Trophoblast cell (in vitro differentiated cells and primary cell): ENCODE results near the gene TIMM50.

ENCODE experiments used
- DNase-seq, 2 donors: peaks; one replicate each; pipeline ENCODE4 v3.0.0-alpha.2; 2016
- H2AFZ ChIP-seq: 2 replicates; pipeline ENCODE4 v1.6.1; 2013; ENCODE audit warnings: low read length, moderate library complexity, mild to moderate bottlenecking; ENCODE audit not compliant: insufficient read depth, poor library complexity
- H2AK5ac ChIP-seq: 2 replicates; pipeline ENCODE4 v1.6.1; 2013; ENCODE audit warnings: mild to moderate bottlenecking, low read length
- H2BK120ac ChIP-seq: 2 replicates; pipeline ENCODE4 v1.6.1; 2013; ENCODE audit warnings: low read length, mild to moderate bottlenecking, moderate library complexity; ENCODE audit not compliant: insufficient read depth, poor library complexity
- H2BK12ac ChIP-seq: 2 replicates; pipeline ENCODE4 v1.6.1; 2013; ENCODE audit warnings: mild to moderate bottlenecking, low read length, moderate library complexity
- H2BK5ac ChIP-seq: 2 replicates; pipeline ENCODE4 v1.6.1; 2013; ENCODE audit warnings: low read length, low read depth, moderate library complexity, mild to moderate bottlenecking; ENCODE audit not compliant: poor library complexity
- H3K14ac ChIP-seq: 2 replicates; pipeline ENCODE4 v1.6.1; 2013; ENCODE audit warnings: mild to moderate bottlenecking, low read length
- H3K18ac ChIP-seq: 2 replicates; pipeline ENCODE4 v1.6.1; 2013; ENCODE audit warnings: mild to moderate bottlenecking, low read length
- H3K23ac ChIP-seq: 2 replicates; pipeline ENCODE4 v1.6.1; 2013; ENCODE audit warnings: low read length
- H3K27ac ChIP-seq: 2 replicates; pipeline ENCODE4 v1.5.1; 2013; ENCODE audit warnings: low read depth, mild to moderate bottlenecking, inconsistent platforms, low read length, moderate library complexity
- H3K27me3 ChIP-seq: 2 replicates; pipeline ENCODE4 v1.6.1; 2013; ENCODE audit warnings: inconsistent platforms, mild to moderate bottlenecking, low read length, moderate library complexity; ENCODE audit not compliant: insufficient read depth
- H3K36me3 ChIP-seq, 2 experiments: 1 replicate in 1 of 2; 2 replicates in 1 of 2; pipeline ENCODE4 v1.6.1; 2013; ENCODE audit warnings: low read length in 2 of 2, mild to moderate bottlenecking in 2 of 2, moderate library complexity in 1 of 2; ENCODE audit not compliant: insufficient read depth in 2 of 2, control insufficient read depth in 1 of 2
- H3K4ac ChIP-seq: 2 replicates; pipeline ENCODE4 v1.6.1; 2013; ENCODE audit warnings: low read depth, mild to moderate bottlenecking, low read length, moderate library complexity
- H3K4me1 ChIP-seq, 2 experiments: 1 replicate in 1 of 2; 2 replicates in 1 of 2; pipeline ENCODE4 v1.6.1; 2013; ENCODE audit warnings: low read length in 2 of 2, mild to moderate bottlenecking in 2 of 2, moderate library complexity in 1 of 2; ENCODE audit not compliant: insufficient read depth in 2 of 2, control insufficient read depth in 1 of 2
- H3K4me2 ChIP-seq: 2 replicates; pipeline ENCODE4 v1.6.1; 2013; ENCODE audit warnings: inconsistent platforms, mild to moderate bottlenecking, low read length, moderate library complexity
- H3K4me3 ChIP-seq: 2 replicates; pipeline ENCODE4 v1.5.1; 2013; ENCODE audit warnings: mild to moderate bottlenecking, low read depth, low read length, inconsistent platforms
- H3K79me1 ChIP-seq: one replicate; pipeline ENCODE4 v1.6.1; 2013; ENCODE audit warnings: low read length
- H3K79me2 ChIP-seq: 2 replicates; pipeline ENCODE4 v1.6.1; 2013; ENCODE audit warnings: low read length, mild to moderate bottlenecking; ENCODE audit not compliant: control insufficient read depth, insufficient read depth, poor library complexity
- H3K9ac ChIP-seq: 2 replicates; pipeline ENCODE4 v1.6.1; 2013; ENCODE audit warnings: mild to moderate bottlenecking, low read length
- H3K9me3 ChIP-seq: 2 replicates; pipeline ENCODE4 v1.6.1; 2013; ENCODE audit warnings: low read depth, mild to moderate bottlenecking, control low read depth, inconsistent platforms, low read length; ENCODE audit not compliant: insufficient read depth
- H4K12ac ChIP-seq: 2 replicates; pipeline ENCODE4 v1.6.1; 2013; ENCODE audit warnings: low read depth, mild to moderate bottlenecking, low read length, moderate library complexity
- H4K8ac ChIP-seq: 2 replicates; pipeline ENCODE4 v1.6.1; 2013; ENCODE audit warnings: low read depth, mild to moderate bottlenecking, low read length, moderate library complexity
- H4K91ac ChIP-seq: one replicate; pipeline ENCODE4 v1.6.1; 2013; ENCODE audit warnings: low read depth, mild to moderate bottlenecking, low read length, moderate library complexity
- WGBS: extraction: QIAGEN DNeasy Blood & Tissue Kit; methylation state at CpG from one replicate; pipeline ENCODE4 v1.1.7; 2013; ENCODE audit warnings: missing lambda C conversion rate; ENCODE audit not compliant: insufficient read length, insufficient coverage; ENCODE audit errors: extremely low coverage; 5-methylcytosine and 5-hydroxymethylcytosine counted together

The TIMM50 gene

GRCh38 chr19:39531834-39532232 is 51.2 kb downstream of the TIMM50 start:
- H3K4me2 ChIP-seq = peak overlapping the region; percentile 96
- H4K12ac ChIP-seq = no peak overlapping the region
- no peak overlapping the region for H4K91ac ChIP-seq
- H3K23ac ChIP-seq = no peak overlapping the region
- H2BK12ac ChIP-seq = no peak overlapping the region
- peak overlapping the region; percentile 87 for H3K9ac ChIP-seq
- H3K14ac ChIP-seq = no peak overlapping the region
- H3K4me3 ChIP-seq = peak overlapping the region; percentile 98
- H3K79me2 ChIP-seq = no peaks in the 10 kb centered on the region
- peak overlapping the region; percentile 75 for H4K8ac ChIP-seq
- no peak overlapping the region for H3K18ac ChIP-seq
- peaks cover 1% of the 10 kb centered on the region for H3K9me3 ChIP-seq
- H2BK5ac ChIP-seq = no peak overlapping the region
- H3K27me3 ChIP-seq = no peaks in the 10 kb centered on the region
- H3K79me1 ChIP-seq = no peaks in the 10 kb centered on the region
- H3K4ac ChIP-seq = no peak overlapping the region
- H2AFZ ChIP-seq = peak overlapping the region; percentile 82
- H2BK120ac ChIP-seq = no peak overlapping the region
- no peak overlapping the region for H3K27ac ChIP-seq
- H2AK5ac ChIP-seq = no peak overlapping the region
- peaks cover 2 to 5% of the 10 kb centered on the region in 2 experiments for H3K4me1 ChIP-seq
- WGBS = no CpG with 5 or more reads among the region's 14 CpGs
- no peaks in the 10 kb centered on the region for H3K36me3 ChIP-seq
- no peak for DNase-seq

- no peak within 1 kb of the TSS for H2BK5ac ChIP-seq
- peak within 1 kb of the TSS; percentile 87 for H3K9ac ChIP-seq
- DNase-seq = peak; percentile 97 to 100
- H4K91ac ChIP-seq = no peak within 1 kb of the TSS
- no peak within 1 kb of the TSS for H3K4ac ChIP-seq
- peak within 1 kb of the TSS; percentile 82 for H2AFZ ChIP-seq
- no peak within 1 kb of the TSS for H3K27ac ChIP-seq
- peaks cover 2 to 5% of the 10 kb centered on the region in 2 experiments for H3K4me1 ChIP-seq
- peak within 1 kb of the TSS; percentile 98 for H3K4me3 ChIP-seq
- H3K18ac ChIP-seq = no peak within 1 kb of the TSS
- H2AK5ac ChIP-seq = no peak within 1 kb of the TSS
- H2BK12ac ChIP-seq = no peak within 1 kb of the TSS
- peak within 1 kb of the TSS; percentile 29 for H4K12ac ChIP-seq
- no peak within 1 kb of the TSS for H3K23ac ChIP-seq
- H3K79me1 ChIP-seq = no peaks in the 10 kb centered on the region
- peaks cover 1% of the 10 kb centered on the region for H3K9me3 ChIP-seq
- WGBS = no CpG with 5 or more reads among the region's 65 CpGs
- peak within 1 kb of the TSS; percentile 96 for H3K4me2 ChIP-seq
- no peak within 1 kb of the TSS for H2BK120ac ChIP-seq
- H4K8ac ChIP-seq = peak within 1 kb of the TSS; percentile 75
- peak within 1 kb of the TSS; percentile 65 for H3K14ac ChIP-seq
- no peaks in the 10 kb centered on the region for H3K27me3 ChIP-seq
- H3K36me3 ChIP-seq = no peaks in the 10 kb centered on the region
- no peaks in the 10 kb centered on the region for H3K79me2 ChIP-seq
Observed at GRCh38 chr19:39532233-39533002, 51.8 kb downstream of the TIMM50 start, which contains the start of gene EID2B. Gene EID2B, minus strand, starts transcription at chr19:39532852. Its CDS starts 50 bp downstream, at chr19:39532802.

- Histone ChIP-seq H3K4me2 (no peak overlapping the region), H3K79me1 (no peaks in the 10 kb centered on the region), H4K12ac (no peak overlapping the region), H3K4me3 (no peak overlapping the region), H3K9me3 (peaks cover 1% of the 10 kb centered on the region), H3K14ac (no peak overlapping the region), H3K9ac (no peak overlapping the region), H4K91ac (no peak overlapping the region), H3K4me1 (peaks cover 2 to 5% of the 10 kb centered on the region in 2 experiments), H2AFZ (no peak overlapping the region), H2BK12ac (no peak overlapping the region), H3K23ac (no peak overlapping the region), H2BK120ac (no peak overlapping the region), H2AK5ac (no peak overlapping the region), H3K27me3 (no peaks in the 10 kb centered on the region), H3K18ac (no peak overlapping the region), H4K8ac (no peak overlapping the region), H2BK5ac (no peak overlapping the region), H3K79me2 (no peaks in the 10 kb centered on the region), H3K36me3 (no peaks in the 10 kb centered on the region), H3K4ac (no peak overlapping the region), H3K27ac (no peak overlapping the region)
- no CpG with 5 or more reads among the region's 12 CpGs for WGBS
- no peak for DNase-seq
Observed at GRCh38 chr19:39533003-39533512, 52.4 kb downstream of the TIMM50 start.

- Histone ChIP-seq H2BK5ac (no peak overlapping the region), H2BK120ac (no peak overlapping the region), H3K4me3 (no peak overlapping the region), H3K36me3 (no peaks in the 10 kb centered on the region), H3K4me2 (no peak overlapping the region), H3K27me3 (no peaks in the 10 kb centered on the region), H3K14ac (no peak overlapping the region), H2AFZ (no peak overlapping the region), H3K27ac (no peak overlapping the region), H2BK12ac (no peak overlapping the region), H3K4ac (no peak overlapping the region), H3K79me1 (no peaks in the 10 kb centered on the region), H3K9ac (no peak overlapping the region), H3K9me3 (peaks cover 1% of the 10 kb centered on the region), H3K79me2 (no peaks in the 10 kb centered on the region), H4K91ac (no peak overlapping the region), H2AK5ac (no peak overlapping the region), H4K12ac (no peak overlapping the region), H4K8ac (no peak overlapping the region), H3K23ac (no peak overlapping the region), H3K4me1 (peaks cover 2 to 5% of the 10 kb centered on the region in 2 experiments), H3K18ac (no peak overlapping the region)
- no CpG with 5 or more reads among the region's 3 CpGs for whole genome bisulfite sequencing
- no peak for DNase-seq
Observed at GRCh38 chr19:39533791-39534190, 53.2 kb downstream of the TIMM50 start.
